ENCODE measurements around the gene ZNF280A.

- no peak for TF ChIP-seq CTCF (IDR thresholded peaks at IDR 0.05; ENCODE audit: low read depth, low read length)
- TF ChIP-seq POLR2A (IDR thresholded peaks at IDR 0.05; ENCODE audit: extremely low read depth, insufficient read length): no peak
- TF ChIP-seq, protein P1, sequence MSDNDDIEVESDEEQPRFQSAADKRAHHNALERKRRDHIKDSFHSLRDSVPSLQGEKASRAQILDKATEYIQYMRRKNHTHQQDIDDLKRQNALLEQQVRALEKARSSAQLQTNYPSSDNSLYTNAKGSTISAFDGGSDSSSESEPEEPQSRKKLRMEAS (IDR thresholded peaks at IDR 0.05; ENCODE audit: low read depth, low read length): no peak
Measured at GRCh38 chr22:22474733-22475132, 45.3 kb downstream of the ZNF280A start.
